Spleen (tissue), 11 donors: ENCODE measurements around the gene FAM174B. TPM values are rescaled to one million over a fixed set of nuclear protein-coding genes. Genes with fewer than 3 reads are reported as not detected.

Source experiments
- DNase-seq: peaks from one replicate; pipeline ENCODE4 v3.0.0-alpha.2; 2020
- H3K27ac ChIP-seq, 8 donors: fragments of 200-600 bp; sonication (generic) in 7 of 8; 1 replicate in 4 of 8; 2 replicates in 4 of 8; pipeline versions ENCODE4 v1.5.0 to v1.8.0; 2016 to 2021; ENCODE audit warnings: inconsistent platforms in 4 of 8, mild to moderate bottlenecking in 4 of 8, moderate library complexity in 1 of 8
- H3K27me3 ChIP-seq, 7 donors: fragments of 200-600 bp; sonication (generic) in 6 of 7; replicated peaks in 1 of 7; 1 replicate in 4 of 7; 2 replicates in 3 of 7; pipeline versions ENCODE4 v1.5.0 to v1.8.0; 2016 to 2021; ENCODE audit warnings: inconsistent platforms in 3 of 7, mild to moderate bottlenecking in 1 of 7
- H3K36me3 ChIP-seq, 6 donors: fragments of 200-600 bp; sonication (generic) in 5 of 6; 1 replicate in 4 of 6; 2 replicates in 2 of 6; pipeline versions ENCODE4 v1.5.0 to v1.8.0; 2016 to 2021; ENCODE audit warnings: inconsistent platforms in 2 of 6
- H3K4me1 ChIP-seq, 6 donors: fragments of 200-600 bp; sonication (generic) in 5 of 6; 1 replicate in 3 of 6; 2 replicates in 3 of 6; pipeline versions ENCODE4 v1.5.0 to v1.8.0; 2016 to 2021; ENCODE audit warnings: inconsistent platforms in 3 of 6
- H3K4me3 ChIP-seq, 8 donors: fragments of 200-600 bp; sonication (generic) in 7 of 8; 1 replicate in 4 of 8; 2 replicates in 4 of 8; pipeline versions ENCODE4 v1.5.0 to v1.8.0; 2016 to 2021; ENCODE audit warnings: inconsistent platforms in 4 of 8, mild to moderate bottlenecking in 4 of 8, moderate library complexity in 2 of 8
- H3K9me3 ChIP-seq, 8 donors: fragments of 200-600 bp; sonication (generic) in 7 of 8; 1 replicate in 4 of 8; 2 replicates in 4 of 8; pipeline versions ENCODE4 v1.5.0 to v1.8.0; 2016 to 2021; ENCODE audit warnings: inconsistent platforms in 4 of 8
- CTCF ChIP-seq, 11 experiments: fragments of 200-600 bp in 7 of 11; fragments of 450-650 bp in 4 of 11; sonication (generic) in 4 of 11; IDR thresholded peaks in 8 of 11; conservative IDR thresholded peaks in 3 of 11; 1 replicate in 7 of 11; 2 replicates in 4 of 11; pipeline versions ENCODE4 v1.4.0 to v1.8.0; 2016 to 2021; ENCODE audit warnings: antibody characterized with exemption in 11 of 11, inconsistent platforms in 4 of 11, mild to moderate bottlenecking in 1 of 11
- POLR2A ChIP-seq, 3 donors: fragments of 450-650 bp; IDR thresholded peaks; one replicate each; pipeline ENCODE4 v1.5.1; 2017; ENCODE audit warnings: antibody characterized with exemption in 3 of 3, mild to moderate bottlenecking in 1 of 3
- POLR2AphosphoS5 ChIP-seq, 3 donors: sonication (generic); formaldehyde crosslinking; IDR thresholded peaks; one replicate each; pipeline ENCODE4 v1.5.1; 2017; ENCODE audit warnings: antibody characterized with exemption in 3 of 3
- WGBS, 5 donors: extraction: QIAGEN DNeasy Blood & Tissue Kit in 3 of 5; methylation state at CpG; one replicate each; pipeline versions ENCODE4 v1.1.5 to v1.1.7; 2013 to 2018; 5-methylcytosine and 5-hydroxymethylcytosine counted together
- intact Hi-C: fragments of 100-400 bp; cut with DNase I; formaldehyde crosslinking; loops from one replicate; pipeline ENCODE4 v1.15.0; 2023; ENCODE audit warnings: low total_unique reads
- polyA plus RNA-seq, 3 donors: library from polyadenylated mRNA; stranded (reverse); fragments of 200-250 nt; gene quantifications; one replicate each; pipeline ENCODE4 v1.2.1, GENCODE V29; 2013
- total RNA-seq, 7 donors: library from RNA; depleted of rRNA in 3 of 7; stranded (reverse); fragments of >200 nt in 3 of 7; fragmentation: NEBNext Ultra II Directional in 4 of 7; extraction: Animal tissue kit (Norgen Biotek cat#: 25700) in 4 of 7; gene quantifications; one replicate each; pipeline versions ENCODE4 v1.1.0 to v1.2.1, GENCODE V29; 2016 to 2021
- donor health status: healthy with polysubstance abuse.
- donor health status: DM: no; HTN: no; CAD: no; lungs with moderate emphysema.
- donor health status: DM: no; HTN: no; CAD: no.
- donor health status: Bipolar disorder and iron deficiency.
- donor health status: healthy.
- donor health status: DM: no; HTN: no; CAD: no.
- donor health status: DM: yes; HTN: yes; CAD: no.

Gene FAM174B
- total and polyA plus RNA-seq, 10 donors: 2.1 to 17.9 (median 8.8) TPM

- Histone ChIP-seq H3K27ac (no peak overlapping the region), H3K4me3 (no peak overlapping the region), H3K9me3 (no peaks in the 10 kb centered on the region), H3K27me3 (peaks cover 0 to under 1% (median 0%) of the 10 kb centered on the region in 7 donors), H3K36me3 (no peaks in the 10 kb centered on the region), H3K4me1 (no peaks in the 10 kb centered on the region)
- no peak for TF ChIP-seq POLR2A (IDR thresholded peaks at IDR 0.05)
- TF ChIP-seq POLR2AphosphoS5 (IDR thresholded peaks at IDR 0.05): no peak
- no peak for TF ChIP-seq CTCF (IDR thresholded peaks at IDR 0.05 in 8 of 11, conservative IDR thresholded peaks at IDR 0.05 in 3 of 11)
- 73 to 89% (median 77%) methylated on average over 5 of the region's 5 CpGs for whole genome bisulfite sequencing, 5 donors
- DNase-seq: no peak
- intact Hi-C loops: no loop called here
Observed at GRCh38 chr15:92603743-92604470, 51.7 kb downstream of the FAM174B start.

GRCh38 chr15:92603278-92603677 is 52.3 kb downstream of the FAM174B start:
- TF ChIP-seq CTCF (IDR thresholded peaks at IDR 0.05 in 8 of 11, conservative IDR thresholded peaks at IDR 0.05 in 3 of 11): no peak
- TF ChIP-seq POLR2AphosphoS5 (IDR thresholded peaks at IDR 0.05): no peak
- TF ChIP-seq POLR2A (IDR thresholded peaks at IDR 0.05): no peak
- Histone ChIP-seq H3K4me3 (no peak overlapping the region), H3K36me3 (no peaks in the 10 kb centered on the region), H3K27me3 (peaks cover 0 to 4% (median 0%) of the 10 kb centered on the region in 7 donors), H3K27ac (no peak overlapping the region), H3K4me1 (no peaks in the 10 kb centered on the region), H3K9me3 (no peaks in the 10 kb centered on the region)
- DNase-seq: no peak
- WGBS, 5 donors: 92 to 98% (median 94%) methylated on average over 5 of the region's 5 CpGs
- intact Hi-C loops: no loop called here

GRCh38 chr15:92602267-92602593 is 53.3 kb downstream of the FAM174B start:
- Histone ChIP-seq H3K27me3 (peaks cover 0 to 4% (median 0%) of the 10 kb centered on the region in 7 donors), H3K4me3 (no peak overlapping the region), H3K9me3 (no peaks in the 10 kb centered on the region), H3K27ac (no peak overlapping the region), H3K4me1 (no peaks in the 10 kb centered on the region), H3K36me3 (no peaks in the 10 kb centered on the region)
- no peak for TF ChIP-seq POLR2AphosphoS5 (IDR thresholded peaks at IDR 0.05)
- TF ChIP-seq POLR2A (IDR thresholded peaks at IDR 0.05): no peak
- no peak for TF ChIP-seq CTCF (IDR thresholded peaks at IDR 0.05 in 8 of 11, conservative IDR thresholded peaks at IDR 0.05 in 3 of 11)
- intact Hi-C loops: no loop called here
- WGBS, 5 donors: 80 to 84% (median 82%) methylated on average over 2 of the region's 2 CpGs
- DNase-seq: no peak

GRCh38 chr15:92601592-92602266 is 53.8 kb downstream of the FAM174B start:
- 77 to 93% (median 88%) methylated on average over 3 of the region's 3 CpGs for WGBS, 5 donors
- Histone ChIP-seq H3K36me3 (no peaks in the 10 kb centered on the region), H3K27ac (no peak overlapping the region), H3K4me1 (no peaks in the 10 kb centered on the region), H3K4me3 (no peak overlapping the region), H3K27me3 (peaks cover 0 to 9% (median 0%) of the 10 kb centered on the region in 7 donors), H3K9me3 (no peaks in the 10 kb centered on the region)
- TF ChIP-seq CTCF (IDR thresholded peaks at IDR 0.05 in 8 of 11, conservative IDR thresholded peaks at IDR 0.05 in 3 of 11): no peak
- no peak for TF ChIP-seq POLR2AphosphoS5 (IDR thresholded peaks at IDR 0.05)
- no peak for TF ChIP-seq POLR2A (IDR thresholded peaks at IDR 0.05)
- intact Hi-C loops: no loop called here
- no peak for DNase-seq
